A673 (cell line): ENCODE data around the gene PRRT3.

Experiments
- CTCF ChIP-seq: fragments of 300-800, 200-600 bp; sonication (generic); conservative IDR thresholded peaks from 2 replicates; pipeline ENCODE4 v1.5.1; 2017; ENCODE audit warnings: low read depth, mild to moderate bottlenecking, antibody characterized with exemption, low read length, moderate library complexity, mixed read lengths
- EZH2 ChIP-seq: fragments of 200-600 bp; sonication (generic); IDR thresholded peaks from 2 replicates; pipeline ENCODE4 v1.6.1; 2017; ENCODE audit warnings: borderline replicate concordance, low read depth, mild to moderate bottlenecking, mixed read lengths, antibody characterized with exemption, low read length; ENCODE audit not compliant: poor library complexity, severe bottlenecking

GRCh38 chr3:9944271-9944670 is 7.9 kb downstream of the PRRT3 start:
- TF ChIP-seq CTCF: no peak
- no peak for TF ChIP-seq EZH2
